ENCODE data around the gene SASH3.

SASH3 gene

DNA sequence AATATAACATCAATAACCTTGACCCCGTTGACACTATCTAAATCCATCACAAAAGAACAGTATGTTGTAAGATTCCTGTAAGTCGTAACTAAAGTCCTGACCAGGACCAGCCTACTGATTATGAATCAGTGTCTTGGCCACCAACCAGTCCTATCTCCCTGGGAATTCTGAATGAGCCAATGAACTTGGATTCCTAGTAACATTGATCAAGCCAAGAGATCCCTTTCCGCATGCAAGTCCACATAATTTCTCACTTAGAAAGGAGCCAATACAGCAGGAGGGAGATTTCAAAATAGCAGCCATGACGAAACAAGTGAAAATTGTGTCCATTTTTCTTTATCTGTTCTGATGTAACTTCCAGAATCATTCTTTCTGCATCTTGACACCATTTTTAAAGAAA lies 31.4 kb upstream of the SASH3 start:
- no peak for TF ChIP-seq EZH2phosphoT487 (conservative IDR thresholded peaks at IDR 0.05; ENCODE audit: low read length)
- TF ChIP-seq, protein P1, sequence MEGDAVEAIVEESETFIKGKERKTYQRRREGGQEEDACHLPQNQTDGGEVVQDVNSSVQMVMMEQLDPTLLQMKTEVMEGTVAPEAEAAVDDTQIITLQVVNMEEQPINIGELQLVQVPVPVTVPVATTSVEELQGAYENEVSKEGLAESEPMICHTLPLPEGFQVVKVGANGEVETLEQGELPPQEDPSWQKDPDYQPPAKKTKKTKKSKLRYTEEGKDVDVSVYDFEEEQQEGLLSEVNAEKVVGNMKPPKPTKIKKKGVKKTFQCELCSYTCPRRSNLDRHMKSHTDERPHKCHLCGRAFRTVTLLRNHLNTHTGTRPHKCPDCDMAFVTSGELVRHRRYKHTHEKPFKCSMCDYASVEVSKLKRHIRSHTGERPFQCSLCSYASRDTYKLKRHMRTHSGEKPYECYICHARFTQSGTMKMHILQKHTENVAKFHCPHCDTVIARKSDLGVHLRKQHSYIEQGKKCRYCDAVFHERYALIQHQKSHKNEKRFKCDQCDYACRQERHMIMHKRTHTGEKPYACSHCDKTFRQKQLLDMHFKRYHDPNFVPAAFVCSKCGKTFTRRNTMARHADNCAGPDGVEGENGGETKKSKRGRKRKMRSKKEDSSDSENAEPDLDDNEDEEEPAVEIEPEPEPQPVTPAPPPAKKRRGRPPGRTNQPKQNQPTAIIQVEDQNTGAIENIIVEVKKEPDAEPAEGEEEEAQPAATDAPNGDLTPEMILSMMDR (IDR thresholded peaks at IDR 0.05; ENCODE audit: insufficient read depth, low read length, poor library complexity, severe bottlenecking): no peak
- H3K4me3 ChIP-seq (ENCODE audit: insufficient read depth, low read length, poor library complexity, severe bottlenecking): no peak overlapping the region
- no peaks in the 10 kb centered on the region for H3K9me2 ChIP-seq (replicated peaks; ENCODE audit: insufficient read depth, low read length)
- no peaks in the 10 kb centered on the region for H3K9me3 ChIP-seq (ENCODE audit: insufficient read depth, low read length)
- H3K27me3 ChIP-seq (ENCODE audit: low read length): no peaks in the 10 kb centered on the region
- no peak overlapping the region for H2AFZ ChIP-seq (ENCODE audit: low read depth, low read length, severe bottlenecking)
- H3K79me2 ChIP-seq (ENCODE audit: insufficient read depth, low read length): no peaks in the 10 kb centered on the region
- no peaks in the 10 kb centered on the region for H3K36me3 ChIP-seq (ENCODE audit: low read length)
- H4K20me1 ChIP-seq (ENCODE audit: low read depth, low read length): no peaks in the 10 kb centered on the region
- no peak overlapping the region for H3K4me2 ChIP-seq (ENCODE audit: low read depth, low read length, poor library complexity, severe bottlenecking)
- H3K9ac ChIP-seq (ENCODE audit: low read length): no peak overlapping the region
- no peaks in the 10 kb centered on the region for H3F3A ChIP-seq (ENCODE audit: insufficient read depth)
- H3K27ac ChIP-seq (ENCODE audit: low read depth, low read length): no peak overlapping the region

- no peaks in the 10 kb centered on the region for H3K9me3 ChIP-seq (ENCODE audit: insufficient read depth, low read length)
- TF ChIP-seq, protein P1 (IDR thresholded peaks at IDR 0.05; ENCODE audit: insufficient read depth, low read length, poor library complexity, severe bottlenecking): no peak
- TF ChIP-seq EZH2phosphoT487 (conservative IDR thresholded peaks at IDR 0.05; ENCODE audit: low read length): no peak
- H3K27me3 ChIP-seq (ENCODE audit: low read length): no peaks in the 10 kb centered on the region
- no peak overlapping the region for H3K4me3 ChIP-seq (ENCODE audit: insufficient read depth, low read length, poor library complexity, severe bottlenecking)
- H3K9me2 ChIP-seq (replicated peaks; ENCODE audit: insufficient read depth, low read length): no peaks in the 10 kb centered on the region
- no peak overlapping the region for H3K9ac ChIP-seq (ENCODE audit: low read length)
- peaks cover 4% of the 10 kb centered on the region; the same call in 1 of the 2 replicates for H3F3A ChIP-seq (ENCODE audit: insufficient read depth)
- H2AFZ ChIP-seq (ENCODE audit: low read depth, low read length, severe bottlenecking): no peak overlapping the region
- no peaks in the 10 kb centered on the region for H4K20me1 ChIP-seq (ENCODE audit: low read depth, low read length)
- no peaks in the 10 kb centered on the region for H3K36me3 ChIP-seq (ENCODE audit: low read length)
- H3K79me2 ChIP-seq (ENCODE audit: insufficient read depth, low read length): no peaks in the 10 kb centered on the region
- H3K4me2 ChIP-seq (ENCODE audit: low read depth, low read length, poor library complexity, severe bottlenecking): no peak overlapping the region
- H3K27ac ChIP-seq (ENCODE audit: low read depth, low read length): no peak overlapping the region
Observed at GRCh38 chrX:129749069-129749468, 30.7 kb upstream of the SASH3 start.

- Histone ChIP-seq H3F3A (ENCODE audit: insufficient read depth) (peaks cover 4% of the 10 kb centered on the region; the same call in 1 of the 2 replicates), H3K27me3 (ENCODE audit: low read length) (no peaks in the 10 kb centered on the region), H3K9me2 (replicated peaks; ENCODE audit: insufficient read depth, low read length) (no peaks in the 10 kb centered on the region), H3K9me3 (ENCODE audit: insufficient read depth, low read length) (no peaks in the 10 kb centered on the region), H3K27ac (ENCODE audit: low read depth, low read length) (no peak overlapping the region), H2AFZ (ENCODE audit: low read depth, low read length, severe bottlenecking) (no peak overlapping the region), H3K9ac (ENCODE audit: low read length) (no peak overlapping the region), H4K20me1 (ENCODE audit: low read depth, low read length) (no peaks in the 10 kb centered on the region), H3K4me2 (ENCODE audit: low read depth, low read length, poor library complexity, severe bottlenecking) (no peak overlapping the region), H3K79me2 (ENCODE audit: insufficient read depth, low read length) (no peaks in the 10 kb centered on the region), H3K36me3 (ENCODE audit: low read length) (no peaks in the 10 kb centered on the region), H3K4me3 (ENCODE audit: insufficient read depth, low read length, poor library complexity, severe bottlenecking) (no peak overlapping the region)
- no peak for TF ChIP-seq EZH2phosphoT487 (conservative IDR thresholded peaks at IDR 0.05; ENCODE audit: low read length)
- TF ChIP-seq, protein P1 (IDR thresholded peaks at IDR 0.05; ENCODE audit: insufficient read depth, low read length, poor library complexity, severe bottlenecking): no peak
Observed at GRCh38 chrX:129750971-129751370, 28.8 kb upstream of the SASH3 start.
